ENCODE measurements around the gene MIOS.
"Not testable (repeated sequence)": the region's sequence is repeated elsewhere in the genome, so short reads cannot be mapped to it uniquely, and the experiment has no call there.

Gene MIOS

GRCh38 chr7:7647495-7648036 lies 80.9 kb downstream of the MIOS start:
- Histone ChIP-seq H3K9ac (ENCODE audit: low read length) (no peak overlapping the region), H3K9me3 (ENCODE audit: control insufficient read depth, insufficient read depth, low read depth, low read length) (no peaks in the 10 kb centered on the region), H3K27ac (ENCODE audit: low read depth, low read length) (no peak overlapping the region), H3K4me1 (ENCODE audit: control insufficient read depth, insufficient read depth, low read length) (no peaks in the 10 kb centered on the region), H3K27me3 (ENCODE audit: control insufficient read depth, insufficient read depth, low read length) (no peaks in the 10 kb centered on the region), H3K36me3 (ENCODE audit: control insufficient read depth, insufficient read depth, low read length) (no peaks in the 10 kb centered on the region), H3K4me3 (ENCODE audit: low read depth, low read length) (no peak overlapping the region)

GRCh38 chr7:7650682-7651206 lies 84.1 kb downstream of the MIOS start:
- no peak overlapping the region for H3K4me3 ChIP-seq (ENCODE audit: low read depth, low read length)
- no peak overlapping the region for H3K9ac ChIP-seq (ENCODE audit: low read length)
- H3K27ac ChIP-seq (ENCODE audit: low read depth, low read length), result no peak overlapping the region
- no peaks in the 10 kb centered on the region for H3K9me3 ChIP-seq (ENCODE audit: control insufficient read depth, insufficient read depth, low read depth, low read length)
- no peaks in the 10 kb centered on the region for H3K36me3 ChIP-seq (ENCODE audit: control insufficient read depth, insufficient read depth, low read length)
- H3K4me1 ChIP-seq (ENCODE audit: control insufficient read depth, insufficient read depth, low read length), result no peaks in the 10 kb centered on the region
- H3K27me3 ChIP-seq (ENCODE audit: control insufficient read depth, insufficient read depth, low read length), result no peaks in the 10 kb centered on the region

- Histone ChIP-seq H3K27ac (ENCODE audit: low read depth, low read length) (no peak overlapping the region), H3K9ac (ENCODE audit: low read length) (no peak overlapping the region), H3K36me3 (ENCODE audit: control insufficient read depth, insufficient read depth, low read length) (no peaks in the 10 kb centered on the region), H3K9me3 (ENCODE audit: control insufficient read depth, insufficient read depth, low read depth, low read length) (no peaks in the 10 kb centered on the region), H3K27me3 (ENCODE audit: control insufficient read depth, insufficient read depth, low read length) (no peaks in the 10 kb centered on the region), H3K4me1 (ENCODE audit: control insufficient read depth, insufficient read depth, low read length) (no peaks in the 10 kb centered on the region), H3K4me3 (ENCODE audit: low read depth, low read length) (no peak overlapping the region)
These were observed 84.8 kb downstream of the MIOS start for GRCh38 chr7:7651479-7651878.

GRCh38 chr7:7652798-7653540 lies 86.3 kb downstream of the MIOS start:
- Histone ChIP-seq H3K9ac (ENCODE audit: low read length) (no peak overlapping the region), H3K36me3 (ENCODE audit: control insufficient read depth, insufficient read depth, low read length) (no peaks in the 10 kb centered on the region), H3K4me1 (ENCODE audit: control insufficient read depth, insufficient read depth, low read length) (no peaks in the 10 kb centered on the region), H3K27ac (ENCODE audit: low read depth, low read length) (no peak overlapping the region), H3K9me3 (ENCODE audit: control insufficient read depth, insufficient read depth, low read depth, low read length) (no peaks in the 10 kb centered on the region), H3K27me3 (ENCODE audit: control insufficient read depth, insufficient read depth, low read length) (no peaks in the 10 kb centered on the region), H3K4me3 (ENCODE audit: low read depth, low read length) (no peak overlapping the region)

- Histone ChIP-seq H3K4me3 (ENCODE audit: low read depth, low read length) (no peak overlapping the region), H3K27me3 (ENCODE audit: control insufficient read depth, insufficient read depth, low read length) (no peaks in the 10 kb centered on the region), H3K4me1 (ENCODE audit: control insufficient read depth, insufficient read depth, low read length) (no peaks in the 10 kb centered on the region), H3K9ac (ENCODE audit: low read length) (no peak overlapping the region), H3K9me3 (ENCODE audit: control insufficient read depth, insufficient read depth, low read depth, low read length) (no peaks in the 10 kb centered on the region), H3K27ac (ENCODE audit: low read depth, low read length) (no peak overlapping the region), H3K36me3 (ENCODE audit: control insufficient read depth, insufficient read depth, low read length) (no peaks in the 10 kb centered on the region)
These were observed 87.0 kb downstream of the MIOS start for GRCh38 chr7:7653593-7654187.

GRCh38 chr7:7654964-7655715 lies 88.5 kb downstream of the MIOS start:
- Histone ChIP-seq H3K36me3 (ENCODE audit: control insufficient read depth, insufficient read depth, low read length) (no peaks in the 10 kb centered on the region), H3K27me3 (ENCODE audit: control insufficient read depth, insufficient read depth, low read length) (no peaks in the 10 kb centered on the region), H3K9ac (ENCODE audit: low read length) (no peak overlapping the region), H3K4me3 (ENCODE audit: low read depth, low read length) (no peak overlapping the region), H3K4me1 (ENCODE audit: control insufficient read depth, insufficient read depth, low read length) (no peaks in the 10 kb centered on the region), H3K9me3 (ENCODE audit: control insufficient read depth, insufficient read depth, low read depth, low read length) (peaks cover 3% of the 10 kb centered on the region; the same call in 1 of the 2 replicates), H3K27ac (ENCODE audit: low read depth, low read length) (no peak overlapping the region)

- H3K36me3 ChIP-seq (ENCODE audit: control insufficient read depth, insufficient read depth, low read length); H3K27me3 ChIP-seq (ENCODE audit: control insufficient read depth, insufficient read depth, low read length): not testable (repeated sequence)
These were observed 89.8 kb downstream of the MIOS start for GRCh38 chr7:7656459-7656858.

More at GRCh38 chr7:7656459-7656858, 89.8 kb downstream of the MIOS start:
- not testable (repeated sequence) for H3K4me3 ChIP-seq (ENCODE audit: low read depth, low read length); H3K9me3 ChIP-seq (ENCODE audit: control insufficient read depth, insufficient read depth, low read depth, low read length); H3K9ac ChIP-seq (ENCODE audit: low read length); H3K27ac ChIP-seq (ENCODE audit: low read depth, low read length); H3K4me1 ChIP-seq (ENCODE audit: control insufficient read depth, insufficient read depth, low read length)

Measured in HUES6 (cell line).